GM21528 (cell line): ENCODE measurements around the gene SDCCAG8.

ENCODE experiments used
- ATAC-seq: cut with Tn5 transposase; IDR thresholded peaks from one replicate; pipeline ENCODE4 v1.9.1; 2021; ENCODE audit warnings: mild to moderate bottlenecking, moderate library complexity; ENCODE audit not compliant: unreplicated experiment, low FRiP score

Gene SDCCAG8

DNA sequence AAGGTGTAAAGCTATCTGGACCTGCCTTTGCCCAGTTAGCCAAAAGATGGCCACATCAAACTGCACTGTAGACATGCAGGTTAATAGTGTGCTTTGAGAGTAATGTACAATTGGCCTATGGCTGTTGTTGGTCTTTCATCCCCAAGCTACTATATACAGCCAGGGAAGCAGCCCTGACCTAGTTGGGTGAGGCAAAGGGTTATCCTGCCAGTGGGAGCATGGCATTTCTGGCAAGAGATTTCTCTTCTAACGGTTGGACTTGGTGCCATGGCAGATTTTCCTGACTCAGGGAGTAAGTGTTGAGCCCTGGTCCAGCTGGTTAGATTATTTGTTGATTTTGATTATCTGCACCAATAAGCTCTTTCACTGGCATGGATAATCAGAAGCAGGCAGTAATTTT, 119.8 kb downstream of the SDCCAG8 start:
- no peak for ATAC-seq

- no peak for ATAC-seq
Measured at GRCh38 chr1:243378669-243379068, 122.8 kb downstream of the SDCCAG8 start.

DNA sequence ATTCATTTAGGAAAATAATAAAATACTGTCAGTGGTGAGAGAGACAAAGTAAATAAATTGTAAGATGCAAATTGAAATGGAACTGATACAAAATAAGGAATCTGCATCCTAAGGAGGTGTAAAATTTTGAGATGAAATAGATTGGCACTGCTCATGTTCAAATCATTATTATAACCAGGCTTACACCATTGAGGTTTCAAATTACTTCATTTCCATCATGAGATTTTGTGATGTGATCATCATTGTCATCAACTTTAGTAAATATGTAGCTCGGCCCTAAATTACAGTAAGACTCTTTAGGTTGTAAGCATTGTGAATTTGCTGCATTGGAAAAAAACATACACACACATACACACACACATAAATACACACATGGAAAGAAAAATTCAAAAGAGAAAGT, 123.4 kb downstream of the SDCCAG8 start:
- ATAC-seq = no peak

- ATAC-seq = no peak
Measured at GRCh38 chr1:243379706-243380105, 123.9 kb downstream of the SDCCAG8 start.

DNA sequence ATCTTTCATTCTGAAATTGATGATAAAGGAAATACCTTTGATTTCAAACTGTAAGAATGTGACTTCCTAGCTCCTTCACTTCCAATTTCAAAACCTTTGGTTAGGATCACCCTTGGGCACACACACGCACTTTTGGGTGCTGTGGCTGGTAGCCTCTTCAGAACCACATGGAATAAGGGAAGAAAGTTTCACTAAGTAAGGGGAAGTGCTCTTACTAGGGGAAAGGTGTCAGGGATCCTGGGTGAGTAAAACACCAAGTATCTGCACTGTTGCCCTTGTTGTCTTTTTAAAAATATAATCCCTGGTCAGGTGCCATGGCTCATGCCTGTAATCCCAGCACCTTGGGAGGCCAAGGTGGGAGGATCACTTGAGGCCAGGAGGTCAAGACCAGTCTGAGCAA, 132.4 kb downstream of the SDCCAG8 start:
- ATAC-seq = no peak

DNA sequence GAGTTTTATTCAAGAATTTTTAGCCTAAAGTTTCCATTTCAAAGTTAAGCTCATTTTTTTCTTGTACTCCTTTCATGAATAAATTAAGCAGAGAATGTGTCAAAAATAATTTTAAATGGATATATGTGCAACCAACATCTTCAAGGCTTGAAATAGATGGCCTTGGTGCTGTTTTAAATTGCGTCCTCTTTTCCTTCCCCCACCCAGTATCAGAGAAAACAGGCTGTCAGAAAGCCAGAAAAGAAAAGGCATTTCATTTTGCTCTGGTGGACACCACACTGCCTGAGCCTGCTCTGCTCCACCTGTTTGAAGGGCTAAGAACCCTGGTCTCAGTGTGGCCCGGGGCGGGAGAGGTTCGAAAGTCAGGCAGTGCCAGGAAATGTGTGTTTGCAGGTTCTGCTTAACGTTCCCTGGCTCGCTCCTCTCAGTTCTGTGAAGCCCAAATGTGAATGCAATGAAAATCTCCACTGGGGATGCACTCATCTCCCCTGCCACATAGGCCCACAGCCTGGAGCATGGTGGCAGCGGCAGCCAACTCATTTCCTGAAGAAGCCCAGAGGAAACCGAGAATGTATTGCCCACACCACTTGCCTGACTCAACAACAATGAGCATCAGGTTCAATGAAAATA, 134.4 kb downstream of the SDCCAG8 start:
- no peak for ATAC-seq

DNA sequence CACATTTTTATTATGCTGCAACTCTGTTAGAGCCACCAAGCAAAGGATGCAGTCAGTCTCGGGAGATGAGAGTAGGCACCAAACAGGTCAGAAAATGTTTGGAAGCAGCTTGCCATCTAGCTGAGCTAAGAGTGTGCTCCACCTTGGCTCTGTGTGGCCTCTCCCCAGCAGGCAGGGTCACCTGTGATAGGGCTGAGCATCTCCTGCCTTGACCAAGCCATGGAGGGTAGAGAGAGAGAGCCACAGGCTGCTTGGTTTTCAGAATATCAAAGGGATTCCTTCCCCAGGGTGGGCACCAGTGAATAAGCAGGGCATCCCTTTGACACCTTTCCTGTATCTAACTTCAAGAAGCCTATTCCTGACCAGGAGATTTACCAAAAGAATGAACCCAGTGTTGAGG, 135.5 kb downstream of the SDCCAG8 start:
- no peak for ATAC-seq

DNA sequence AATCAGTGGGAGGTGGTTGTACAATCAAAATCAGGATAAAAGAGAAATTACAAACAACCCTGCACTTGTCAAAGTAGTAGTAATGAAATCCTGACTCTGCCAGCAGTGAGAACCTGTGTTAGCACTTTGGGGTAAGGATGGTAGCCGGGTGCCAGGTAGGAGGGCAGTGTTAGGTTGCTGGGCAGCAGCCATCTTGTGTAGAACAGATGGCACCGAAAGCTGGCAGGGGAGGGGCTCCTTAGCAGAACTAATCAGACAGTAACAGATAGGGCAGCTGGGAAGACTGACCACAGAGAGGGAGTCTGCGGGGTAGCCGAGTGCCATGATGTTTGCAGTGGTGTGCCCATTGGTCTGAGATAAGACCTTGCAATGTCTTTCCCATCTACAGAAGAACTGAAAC, 137.3 kb downstream of the SDCCAG8 start:
- no peak for ATAC-seq

GRCh38 chr1:243394066-243394465, 138.2 kb downstream of the SDCCAG8 start:
- no peak for ATAC-seq

DNA sequence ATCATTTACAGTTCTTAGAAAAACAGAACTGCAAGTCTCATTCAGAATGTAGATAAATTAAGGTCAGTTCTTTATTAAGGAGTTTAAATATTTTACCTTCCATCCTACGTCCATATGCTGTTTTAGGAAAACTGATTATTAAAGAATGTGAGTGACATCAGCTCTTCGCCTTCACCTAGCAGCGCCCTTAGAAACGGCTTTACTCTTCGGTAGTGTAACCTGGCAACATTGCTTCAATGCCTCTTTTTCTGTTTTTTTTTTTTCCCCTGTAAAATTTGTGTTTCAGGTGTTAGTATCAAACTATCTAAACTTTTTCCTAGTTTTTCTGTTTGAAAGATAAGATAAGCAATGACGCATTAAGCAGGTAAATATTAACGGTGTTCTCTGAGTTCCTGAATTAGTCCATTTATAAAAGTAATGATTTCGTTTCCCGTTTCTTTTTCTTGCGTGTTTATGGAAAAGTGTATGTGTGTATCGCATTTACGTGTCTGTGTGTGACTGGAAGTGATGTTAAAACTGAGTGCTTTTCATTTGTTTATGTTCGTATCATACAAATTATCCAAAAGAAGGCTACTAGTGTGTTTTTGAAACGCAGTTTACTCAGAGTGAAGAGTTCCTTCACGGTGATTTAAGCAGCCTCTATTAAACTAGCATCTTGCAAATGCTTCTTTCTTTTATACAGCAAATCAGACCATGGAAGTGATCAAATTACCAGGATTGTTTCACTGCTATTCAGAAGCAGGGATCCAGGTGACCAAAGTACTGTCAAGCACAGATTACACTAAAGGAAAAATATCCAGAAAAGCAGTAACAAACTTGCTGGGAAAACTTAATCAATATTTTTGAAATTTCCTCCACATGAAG, 139.0 kb downstream of the SDCCAG8 start:
- ATAC-seq = no peak

- no peak for ATAC-seq
Measured at GRCh38 chr1:243396424-243396823, 140.6 kb downstream of the SDCCAG8 start.

GRCh38 chr1:243396876-243397275, 141.0 kb downstream of the SDCCAG8 start:
- ATAC-seq = no peak

- ATAC-seq = no peak
Measured at GRCh38 chr1:243397613-243398321, 141.9 kb downstream of the SDCCAG8 start.

DNA sequence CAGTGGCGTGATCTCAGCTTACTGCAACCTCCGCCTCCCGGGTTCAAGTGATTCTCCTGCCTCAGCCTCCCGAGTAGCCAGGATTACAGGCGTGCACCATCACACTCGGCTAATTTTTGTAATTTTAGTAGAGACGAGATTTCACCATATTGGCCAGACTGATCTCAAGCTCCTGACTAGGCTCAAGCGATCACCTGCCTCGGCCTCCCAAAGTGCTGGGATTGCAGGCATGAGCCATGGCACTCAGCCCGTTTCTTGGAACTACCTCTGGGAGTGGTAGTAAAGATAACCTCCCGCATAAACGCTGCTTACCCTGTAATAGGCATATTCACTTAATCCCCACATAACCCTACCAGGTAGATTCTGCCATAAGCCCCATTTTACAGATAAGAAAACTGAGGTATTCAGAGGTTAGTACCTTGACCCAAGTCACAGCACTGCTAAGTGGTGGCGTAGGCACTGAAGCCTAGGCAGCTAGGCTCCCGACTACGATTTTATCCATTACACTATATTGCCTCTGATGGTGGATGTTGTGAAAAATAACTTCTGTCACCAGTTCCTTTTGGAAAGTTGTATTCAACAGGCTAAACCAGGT, 143.8 kb downstream of the SDCCAG8 start:
- ATAC-seq = no peak

GRCh38 chr1:243402868-243403267, 147.0 kb downstream of the SDCCAG8 start:
- no peak for ATAC-seq

- ATAC-seq = no peak
Measured at GRCh38 chr1:243406424-243406823, 150.6 kb downstream of the SDCCAG8 start.

GRCh38 chr1:243407284-243408018, 151.6 kb downstream of the SDCCAG8 start:
- ATAC-seq = no peak

DNA sequence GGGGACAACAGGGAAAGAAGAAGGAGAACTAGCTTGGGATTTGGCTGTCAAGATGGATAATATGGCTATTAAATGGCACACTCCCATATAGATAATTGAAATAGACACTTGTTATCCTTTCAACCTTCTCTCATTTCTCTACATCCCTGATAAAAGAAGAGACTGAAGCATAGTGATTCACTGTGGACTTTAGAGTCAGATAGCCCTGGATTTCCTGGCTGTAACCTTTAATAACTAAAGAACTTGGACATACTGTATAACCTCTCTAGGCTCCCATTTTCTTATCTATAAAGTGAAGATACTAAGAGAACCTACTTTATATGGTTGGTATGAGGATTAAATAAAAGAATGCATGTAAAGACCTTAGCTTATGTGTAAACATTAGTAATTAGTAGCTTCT, 152.6 kb downstream of the SDCCAG8 start:
- ATAC-seq = no peak

- no peak for ATAC-seq
Measured at GRCh38 chr1:243409284-243409683, 153.4 kb downstream of the SDCCAG8 start.

GRCh38 chr1:243411472-243411871, 155.6 kb downstream of the SDCCAG8 start:
- ATAC-seq = no peak
